SK-N-SH treated with all-trans-retinoic acid at 6 μM for 48 hours (cell line): ENCODE measurements around the gene CHMP4A.

ENCODE experiments used
- BACH2 ChIP-seq: fragments of 250-450 bp; sonication (Bioruptor Pico); IDR thresholded peaks from 2 replicates; pipeline ENCODE4 v1.9.0; 2021; ENCODE audit warnings: mild to moderate bottlenecking, borderline replicate concordance
- PATZ1 ChIP-seq: fragments of 250-450 bp; sonication (Bioruptor Pico); IDR thresholded peaks from 2 replicates; pipeline ENCODE4 v1.8.0; 2020; ENCODE audit warnings: mild to moderate bottlenecking, moderate library complexity, borderline replicate concordance
- TOX ChIP-seq: fragments of 250-450 bp; sonication (Bioruptor Pico); IDR thresholded peaks from 2 replicates; pipeline ENCODE4 v1.8.0; 2021; ENCODE audit warnings: mild to moderate bottlenecking, moderate library complexity, borderline replicate concordance
- ZFP30 ChIP-seq: fragments of 450-650 bp; formaldehyde crosslinking; IDR thresholded peaks from 2 replicates; pipeline ENCODE4 v1.5.0; 2022; ENCODE audit warnings: mild to moderate bottlenecking, moderate library complexity

DNA sequence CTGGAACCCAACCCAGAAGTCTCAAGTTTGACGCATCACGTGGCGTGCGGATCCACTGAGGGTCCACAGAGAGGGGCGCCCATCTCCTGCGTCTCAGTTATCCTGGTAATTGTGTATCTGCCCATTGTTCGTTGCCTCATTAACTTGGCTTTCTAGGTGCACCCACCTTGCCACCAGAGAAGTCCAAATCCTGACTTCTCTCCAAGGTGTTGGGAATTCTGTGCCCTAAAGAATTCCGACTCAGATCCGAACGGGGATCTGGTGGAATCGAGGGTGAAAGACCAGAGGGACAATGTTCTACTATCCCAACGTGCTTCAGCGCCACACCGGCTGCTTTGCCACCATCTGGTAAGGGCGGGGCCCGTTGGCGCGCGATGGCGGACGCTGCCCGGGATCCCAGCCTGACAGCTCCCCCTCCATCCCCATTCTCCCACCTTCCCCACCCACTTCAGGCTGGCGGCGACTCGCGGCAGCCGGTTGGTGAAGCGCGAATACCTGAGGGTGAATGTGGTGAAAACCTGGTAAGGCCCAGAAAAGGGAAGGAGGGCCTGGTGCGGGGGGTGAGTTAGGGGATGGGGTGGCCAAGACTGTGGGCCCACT lies 40.9 kb downstream of the CHMP4A start:
- TF ChIP-seq BACH2, result no peak
- TF ChIP-seq TOX (CRISPR knock-in tag), result no peak
- no peak for TF ChIP-seq ZFP30 (CRISPR knock-in tag)
- TF ChIP-seq PATZ1 (CRISPR knock-in tag), result no peak
